ENCODE data around the gene RNPEPL1.

Gene RNPEPL1

GRCh38 chr2:240623531-240624010 is 55.3 kb downstream of the RNPEPL1 start:
- DNase-seq (ENCODE audit: low read depth in 2 of 2) = no peak
- TF ChIP-seq CTCF (IDR thresholded peaks at IDR 0.05; ENCODE audit: low read depth, low read length) = no peak
- H3K4me3 ChIP-seq (replicated peaks in 1 of 2; ENCODE audit: low read depth in 2 of 2, low read length in 2 of 2) = no peak overlapping the region

GRCh38 chr2:240624011-240624949 is 56.0 kb downstream of the RNPEPL1 start:
- no peak for TF ChIP-seq CTCF (IDR thresholded peaks at IDR 0.05; ENCODE audit: low read depth, low read length)

GRCh38 chr2:240624950-240625621 is 56.8 kb downstream of the RNPEPL1 start, which contains the start of gene GPR35:
GPR35 (plus strand) TSS chr2:240625480; CDS start chr2:240629953, 4,473 bp downstream.
- DNase-seq (ENCODE audit: low read depth in 2 of 2) = peak; percentile 24 to 38
- no peak for TF ChIP-seq CTCF (IDR thresholded peaks at IDR 0.05; ENCODE audit: low read depth, low read length)
- H3K4me3 ChIP-seq (replicated peaks in 1 of 2; ENCODE audit: low read depth in 2 of 2, low read length in 2 of 2) = no peak within 1 kb of the TSS

More at GRCh38 chr2:240624011-240624949, 56.0 kb downstream of the RNPEPL1 start:
- no peak overlapping the region for H3K4me3 ChIP-seq (replicated peaks in 1 of 2; ENCODE audit: low read depth in 2 of 2, low read length in 2 of 2)
- DNase-seq (ENCODE audit: low read depth in 2 of 2) = no peak

- no peak for TF ChIP-seq CTCF (IDR thresholded peaks at IDR 0.05; ENCODE audit: low read depth, low read length)
- peak in 1 of 2 donors; percentile 19 for DNase-seq (ENCODE audit: low read depth in 2 of 2)
- H3K4me3 ChIP-seq (replicated peaks in 1 of 2; ENCODE audit: low read depth in 2 of 2, low read length in 2 of 2) = no peak overlapping the region
Measured at GRCh38 chr2:240626531-240627300, 58.4 kb downstream of the RNPEPL1 start.

GRCh38 chr2:240627736-240628506 is 59.6 kb downstream of the RNPEPL1 start:
- no peak for TF ChIP-seq CTCF (IDR thresholded peaks at IDR 0.05; ENCODE audit: low read depth, low read length)
- no peak for DNase-seq (ENCODE audit: low read depth in 2 of 2)
- H3K4me3 ChIP-seq (replicated peaks in 1 of 2; ENCODE audit: low read depth in 2 of 2, low read length in 2 of 2) = no peak overlapping the region

- no peak for TF ChIP-seq CTCF (IDR thresholded peaks at IDR 0.05; ENCODE audit: low read depth, low read length)
- DNase-seq (ENCODE audit: low read depth in 2 of 2) = no peak
- no peak overlapping the region for H3K4me3 ChIP-seq (replicated peaks in 1 of 2; ENCODE audit: low read depth in 2 of 2, low read length in 2 of 2)
Measured at GRCh38 chr2:240628507-240628807, 60.2 kb downstream of the RNPEPL1 start.
